DND-41 (cell line): Measurements from ENCODE around the gene POU2F1.

ENCODE experiments used
- CTCF ChIP-seq: IDR thresholded peaks from 2 replicates; pipeline ENCODE4 v1.5.1; 2012; ENCODE audit warnings: borderline replicate concordance, low read length, moderate library complexity, mild to moderate bottlenecking; ENCODE audit not compliant: poor library complexity, severe bottlenecking; ENCODE audit errors: extremely low read depth
- EZH2 ChIP-seq: IDR thresholded peaks from 3 replicates; pipeline ENCODE4 v1.6.1; 2012; ENCODE audit warnings: borderline replicate concordance, low read depth, mild to moderate bottlenecking, moderate library complexity, low read length, inconsistent platforms; ENCODE audit not compliant: severe bottlenecking

DNA sequence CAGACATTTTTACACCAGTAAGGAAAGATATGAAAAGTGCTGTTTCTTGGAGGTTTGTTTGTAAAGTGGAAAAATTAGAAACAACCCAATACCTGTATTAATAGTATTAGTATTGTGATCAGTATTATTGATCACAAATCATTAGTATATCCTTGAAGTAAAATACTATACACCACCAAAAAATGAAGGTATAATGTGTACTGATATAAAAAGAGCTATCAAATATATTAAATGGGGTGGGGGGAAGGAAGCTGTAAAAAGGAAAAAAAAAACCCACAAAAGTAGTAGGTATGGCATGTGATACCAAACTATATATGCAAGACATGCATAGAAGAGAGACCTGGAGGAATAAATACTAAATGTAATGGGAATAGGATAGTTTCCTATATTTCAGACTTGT is 46.3 kb downstream of the POU2F1 start:
- no peak for TF ChIP-seq CTCF
- TF ChIP-seq EZH2: no peak
